Measurements from ENCODE around the gene SLITRK4. TPM values are rescaled to one million over a fixed set of nuclear protein-coding genes. Genes with fewer than 3 reads are reported as not detected.

The SLITRK4 gene, protein sequence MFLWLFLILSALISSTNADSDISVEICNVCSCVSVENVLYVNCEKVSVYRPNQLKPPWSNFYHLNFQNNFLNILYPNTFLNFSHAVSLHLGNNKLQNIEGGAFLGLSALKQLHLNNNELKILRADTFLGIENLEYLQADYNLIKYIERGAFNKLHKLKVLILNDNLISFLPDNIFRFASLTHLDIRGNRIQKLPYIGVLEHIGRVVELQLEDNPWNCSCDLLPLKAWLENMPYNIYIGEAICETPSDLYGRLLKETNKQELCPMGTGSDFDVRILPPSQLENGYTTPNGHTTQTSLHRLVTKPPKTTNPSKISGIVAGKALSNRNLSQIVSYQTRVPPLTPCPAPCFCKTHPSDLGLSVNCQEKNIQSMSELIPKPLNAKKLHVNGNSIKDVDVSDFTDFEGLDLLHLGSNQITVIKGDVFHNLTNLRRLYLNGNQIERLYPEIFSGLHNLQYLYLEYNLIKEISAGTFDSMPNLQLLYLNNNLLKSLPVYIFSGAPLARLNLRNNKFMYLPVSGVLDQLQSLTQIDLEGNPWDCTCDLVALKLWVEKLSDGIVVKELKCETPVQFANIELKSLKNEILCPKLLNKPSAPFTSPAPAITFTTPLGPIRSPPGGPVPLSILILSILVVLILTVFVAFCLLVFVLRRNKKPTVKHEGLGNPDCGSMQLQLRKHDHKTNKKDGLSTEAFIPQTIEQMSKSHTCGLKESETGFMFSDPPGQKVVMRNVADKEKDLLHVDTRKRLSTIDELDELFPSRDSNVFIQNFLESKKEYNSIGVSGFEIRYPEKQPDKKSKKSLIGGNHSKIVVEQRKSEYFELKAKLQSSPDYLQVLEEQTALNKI
- polyA plus RNA-seq (ENCODE audit: insufficient read length), result 5.2 TPM

DNA sequence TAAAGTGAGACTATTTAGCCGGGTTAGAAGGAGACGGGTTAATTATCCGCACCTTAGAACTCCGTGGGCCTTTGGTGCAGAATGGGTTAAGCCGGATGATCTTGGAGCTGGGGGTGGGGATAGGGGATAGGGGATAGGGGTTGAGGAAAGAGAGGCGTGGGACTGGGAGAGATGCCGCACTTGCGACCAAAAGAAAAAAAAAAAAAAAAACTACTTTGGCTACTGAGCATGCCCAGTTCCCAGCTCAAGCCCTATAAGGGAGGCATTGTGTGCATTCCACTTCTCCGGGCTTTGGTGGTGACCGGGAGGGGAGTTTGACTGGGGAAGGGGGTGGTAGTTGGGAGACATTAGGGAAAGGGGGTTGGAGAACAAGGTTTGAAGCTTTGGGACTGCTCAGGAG lies at the start of gene SLITRK4:
SLITRK4 (minus strand) TSS at position 187 of the 400 bp plus-strand sequence. CDS start 4,993 bp downstream, outside the sequence.
- DNase-seq (ENCODE audit: low read depth), result no peak

DNA sequence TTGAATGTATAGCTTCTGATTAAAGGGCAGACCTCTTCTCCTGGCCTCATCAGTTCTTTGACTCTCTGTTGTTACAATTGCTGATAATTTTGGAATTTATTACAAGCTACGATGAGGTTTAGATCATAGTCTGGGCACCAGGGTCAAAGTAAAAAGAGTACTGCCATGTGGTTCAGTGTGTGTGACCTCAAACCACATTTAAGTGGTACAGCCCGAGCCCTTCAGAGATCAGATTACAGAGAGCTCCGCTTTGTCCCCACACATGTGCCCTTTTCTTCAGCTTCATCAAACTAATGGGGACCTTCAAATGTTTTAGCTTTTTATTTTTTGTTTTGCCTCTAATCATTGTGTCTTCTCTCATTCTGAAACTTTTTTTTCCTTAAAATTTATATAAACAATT lies 47.6 kb upstream of the SLITRK4 start:
- DNase-seq (ENCODE audit: low read depth), result no peak

DNA sequence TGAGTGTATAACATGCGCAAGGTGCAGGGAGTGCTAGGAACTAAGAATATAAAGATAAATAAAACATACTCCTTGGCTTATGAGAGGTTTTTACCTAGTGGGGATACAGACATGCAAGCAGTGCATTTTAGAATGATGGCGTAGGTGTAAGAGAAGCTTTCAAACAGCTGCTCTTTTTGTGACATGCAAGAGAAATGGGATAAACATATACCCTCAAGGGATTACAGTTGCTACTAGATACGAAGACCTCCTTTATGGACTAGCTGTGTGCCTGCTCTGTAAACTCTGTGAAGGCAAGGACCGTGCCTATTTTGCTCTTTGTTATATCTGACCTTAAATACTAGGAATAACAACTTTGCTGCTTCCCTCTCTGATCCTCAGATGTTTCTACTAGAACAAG lies 39.0 kb upstream of the SLITRK4 start:
- no peak for DNase-seq (ENCODE audit: low read depth)

DNA sequence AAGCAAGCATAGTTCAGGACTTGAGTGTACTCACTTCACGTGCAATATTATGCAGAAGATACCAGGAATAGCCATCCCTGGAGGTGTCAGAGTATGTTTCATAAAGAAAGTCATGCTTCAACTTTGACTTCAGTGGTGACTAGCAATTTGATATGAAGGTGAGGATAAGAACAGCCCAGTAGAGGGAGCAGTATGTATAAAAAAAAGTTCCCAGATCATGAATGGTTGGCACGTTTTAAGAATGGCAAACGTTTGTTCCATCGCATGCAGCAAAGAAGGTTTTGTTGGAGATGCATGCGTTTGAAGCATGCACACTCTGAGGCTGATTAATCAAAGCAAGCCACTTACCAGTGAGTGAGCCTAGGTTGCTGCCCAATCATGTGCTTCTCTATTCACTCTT lies 33.5 kb upstream of the SLITRK4 start:
- no peak for DNase-seq (ENCODE audit: low read depth)

DNA sequence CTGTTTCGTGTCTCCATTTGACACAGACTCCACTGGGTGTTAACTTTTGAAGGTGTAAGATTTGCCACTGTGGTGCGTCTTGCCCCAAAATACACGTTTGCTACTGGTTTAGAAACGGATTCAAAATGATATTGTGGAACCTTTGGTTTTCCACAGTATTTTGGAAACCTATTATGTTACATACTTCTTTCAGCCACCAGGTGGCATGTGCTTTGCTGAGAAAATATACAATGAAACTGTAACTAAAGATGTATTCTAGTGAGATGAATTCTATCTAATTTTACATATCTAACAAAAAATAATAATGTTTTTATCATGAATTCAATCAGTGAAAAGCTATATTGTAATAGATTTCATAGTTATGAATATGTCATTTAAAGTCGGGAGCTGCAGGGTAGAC lies 28.4 kb upstream of the SLITRK4 start:
- no peak for DNase-seq (ENCODE audit: low read depth)

DNA sequence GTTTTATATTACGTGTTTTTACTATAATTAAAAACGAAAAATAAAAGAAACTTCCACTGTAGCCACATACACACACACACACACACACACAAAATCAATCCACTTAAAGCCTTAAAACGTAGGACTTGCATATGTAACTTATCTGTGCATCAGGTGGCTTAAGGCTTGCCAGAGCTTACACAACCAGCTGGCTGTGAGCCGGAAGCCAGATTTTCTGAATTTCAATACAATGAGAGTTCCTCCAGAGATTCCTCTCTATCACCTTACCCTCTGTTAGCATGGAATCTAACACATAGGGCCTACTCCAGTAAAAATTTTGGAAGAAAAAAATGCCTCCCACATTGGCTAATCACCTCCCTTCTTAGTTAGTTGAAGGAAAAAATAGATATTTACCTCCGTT lies 27.9 kb upstream of the SLITRK4 start:
- no peak for DNase-seq (ENCODE audit: low read depth)

DNA sequence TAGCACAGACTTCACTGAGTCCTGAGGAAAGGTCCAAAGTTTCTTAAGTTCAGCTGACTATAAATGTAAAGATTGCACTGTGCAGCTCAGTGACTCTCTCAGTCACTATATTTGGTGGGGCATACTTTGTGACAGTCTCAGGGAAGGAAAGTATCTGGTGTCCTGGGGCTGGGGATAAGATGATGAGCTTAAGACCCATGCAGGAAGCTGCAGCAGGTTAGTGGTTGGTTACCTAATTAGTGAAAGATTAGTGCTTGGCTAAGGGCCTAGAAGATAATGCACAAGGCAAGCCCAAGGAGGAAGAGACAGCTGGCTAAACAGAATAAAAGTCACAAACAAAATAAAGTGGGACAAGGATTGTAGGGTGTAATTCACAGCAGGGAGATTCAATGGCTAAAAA lies 25.4 kb upstream of the SLITRK4 start:
- no peak for DNase-seq (ENCODE audit: low read depth)

DNA sequence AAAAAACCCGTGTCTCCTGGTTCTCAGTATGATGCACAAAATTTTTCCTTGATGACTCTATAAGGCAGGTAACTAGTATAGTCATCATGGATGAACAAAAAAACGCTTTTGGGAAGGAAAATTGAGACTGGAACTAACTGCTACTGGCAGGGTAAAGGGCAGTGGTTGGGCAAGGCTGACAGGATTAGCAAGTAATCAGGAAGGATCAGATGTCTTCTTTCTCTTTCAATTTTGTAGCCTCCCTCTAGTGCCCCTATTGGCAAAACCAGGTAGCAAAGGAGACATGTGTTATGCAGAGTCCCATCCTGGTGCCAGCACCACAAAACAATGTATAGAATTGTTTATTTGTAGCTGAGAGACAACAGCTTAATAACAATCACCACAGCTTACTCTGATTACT lies 12.8 kb upstream of the SLITRK4 start:
- no peak for DNase-seq (ENCODE audit: low read depth)

DNA sequence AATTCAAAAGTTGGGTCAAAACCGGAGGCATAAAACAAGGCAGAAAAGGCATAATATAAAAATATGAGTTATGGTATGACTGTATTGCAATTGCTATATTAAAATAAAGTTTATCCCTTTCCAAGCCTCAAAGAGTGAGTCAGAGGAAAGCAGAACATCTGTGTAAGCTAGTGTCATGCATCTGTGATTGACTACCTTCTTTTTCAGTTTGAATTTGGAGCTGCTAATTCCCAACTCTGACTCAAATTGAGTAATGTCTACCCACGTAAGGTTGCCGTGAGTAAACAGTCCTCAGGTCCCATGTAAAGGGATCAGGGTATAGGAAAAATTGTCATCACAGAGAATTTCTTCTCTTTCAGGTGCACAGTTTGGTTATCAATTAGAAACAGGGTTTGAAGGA lies 6.5 kb upstream of the SLITRK4 start:
- no peak for DNase-seq (ENCODE audit: low read depth)

DNA sequence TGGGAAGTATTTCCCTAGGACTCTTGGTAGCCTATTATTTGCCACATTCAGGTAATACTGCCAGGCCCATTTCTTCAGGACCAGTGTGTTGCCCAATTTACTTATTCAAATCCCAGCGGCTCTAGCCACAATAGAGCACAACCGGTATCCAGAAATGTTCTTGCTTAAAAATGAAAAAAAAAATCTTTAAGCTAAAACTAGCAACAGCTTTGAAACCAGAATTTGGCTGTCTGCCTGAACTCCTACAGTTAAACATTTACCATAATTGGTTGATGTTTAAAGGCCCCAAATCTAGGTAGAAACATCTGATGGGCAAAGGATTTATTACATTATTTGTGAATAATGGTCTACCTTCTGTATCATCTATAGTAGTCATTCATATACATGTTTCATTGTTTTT lies 930 bp upstream of the SLITRK4 start:
- DNase-seq (ENCODE audit: low read depth), result no peak

DNA sequence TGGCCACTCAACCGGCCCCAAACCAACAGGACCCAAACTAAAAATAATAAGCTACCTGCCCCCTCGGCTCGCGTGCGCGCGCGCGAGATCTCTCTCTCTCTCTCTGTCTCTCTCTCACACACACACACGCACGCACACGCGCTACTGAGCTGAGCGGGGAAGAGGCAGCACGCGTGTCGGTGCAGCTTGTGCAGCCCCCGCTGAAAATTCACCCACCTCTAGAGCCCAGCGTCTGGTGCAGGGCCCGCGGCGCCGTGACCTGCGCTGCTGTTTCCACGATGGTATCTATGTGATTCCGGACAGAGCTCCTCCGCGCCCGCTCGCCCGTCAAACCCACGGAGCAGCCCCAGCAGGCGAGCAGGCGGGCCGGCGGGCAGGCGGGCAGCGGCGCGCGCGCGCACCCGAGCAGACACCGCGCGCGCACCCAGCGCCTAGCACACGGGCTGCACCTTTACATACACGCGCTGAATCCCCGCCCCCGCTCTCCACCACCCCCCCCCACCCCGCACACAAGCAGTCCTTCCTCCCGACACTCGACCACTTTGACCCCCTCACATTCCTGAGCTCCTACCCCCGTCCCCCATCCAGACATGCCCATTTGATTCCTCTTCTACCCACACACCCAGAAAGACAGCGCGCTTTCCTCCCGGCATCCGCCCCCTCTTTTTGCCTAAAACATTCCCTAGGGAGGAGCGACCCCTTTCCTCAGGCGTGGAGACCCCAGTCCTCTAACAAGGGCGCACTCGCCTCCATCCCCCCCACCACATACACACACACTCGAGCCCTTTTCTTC lies 1.0 kb downstream of the SLITRK4 start:
- no peak for DNase-seq (ENCODE audit: low read depth)

DNA sequence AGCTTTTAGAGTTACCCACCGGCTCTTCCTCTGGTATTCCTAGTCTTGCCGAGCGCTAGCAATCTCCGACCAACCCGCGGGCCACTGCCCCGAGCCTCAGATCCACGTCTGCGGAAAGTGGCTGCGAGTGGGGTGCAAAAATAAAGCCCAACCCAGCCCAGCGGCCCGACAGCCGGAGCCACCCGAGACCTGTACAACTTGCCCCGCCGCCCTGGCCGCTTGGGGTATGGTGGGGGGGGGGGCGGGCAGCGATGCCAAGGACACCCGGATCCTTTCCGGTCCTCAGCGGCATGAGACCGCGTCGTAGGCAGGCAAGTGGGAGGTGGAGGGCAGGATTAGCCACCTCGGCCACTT lies 1.6 kb downstream of the SLITRK4 start:
- DNase-seq (ENCODE audit: low read depth), result no peak

DNA sequence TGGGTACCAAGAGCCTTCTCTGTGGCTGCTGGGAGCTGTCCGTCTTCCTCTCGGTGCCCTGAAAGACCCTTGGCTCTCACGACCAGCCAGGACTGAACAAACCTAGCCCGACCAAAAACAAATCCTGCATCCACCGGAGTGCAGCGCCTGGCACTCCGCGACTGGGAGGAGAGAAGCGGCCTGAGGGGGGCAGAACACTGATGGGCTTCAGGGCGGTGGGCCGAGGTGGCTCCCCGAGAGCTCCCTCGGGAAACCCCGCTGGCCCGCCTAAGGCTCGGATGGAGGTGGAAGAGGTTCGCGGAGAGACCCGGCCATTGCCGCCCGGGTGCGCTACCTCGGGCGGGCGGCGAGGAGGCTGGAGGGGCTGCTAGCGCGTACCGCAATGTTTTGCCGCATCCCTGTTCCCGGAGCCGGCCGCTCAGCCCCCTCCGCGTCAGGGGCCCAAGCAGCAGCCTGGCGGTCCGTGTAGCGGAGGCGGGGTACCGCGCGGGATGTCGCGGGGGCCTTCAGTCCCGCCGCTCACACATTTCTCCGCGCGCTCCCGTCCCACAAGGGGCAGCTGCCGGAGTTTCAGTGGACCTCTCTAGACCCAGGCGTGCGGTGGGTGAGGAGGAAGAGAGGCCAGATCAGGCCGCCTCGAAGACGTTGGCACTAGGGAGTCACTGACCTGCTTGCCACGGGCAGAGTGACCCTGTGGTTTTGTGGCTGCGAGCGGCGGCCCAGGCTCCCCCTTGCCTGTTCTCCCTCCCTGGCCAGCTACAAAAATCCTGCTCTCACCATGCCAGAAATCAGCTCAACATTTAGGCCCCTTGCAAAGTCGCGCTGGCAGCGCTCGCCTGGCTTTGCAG lies 2.2 kb downstream of the SLITRK4 start:
- DNase-seq (ENCODE audit: low read depth), result no peak

DNA sequence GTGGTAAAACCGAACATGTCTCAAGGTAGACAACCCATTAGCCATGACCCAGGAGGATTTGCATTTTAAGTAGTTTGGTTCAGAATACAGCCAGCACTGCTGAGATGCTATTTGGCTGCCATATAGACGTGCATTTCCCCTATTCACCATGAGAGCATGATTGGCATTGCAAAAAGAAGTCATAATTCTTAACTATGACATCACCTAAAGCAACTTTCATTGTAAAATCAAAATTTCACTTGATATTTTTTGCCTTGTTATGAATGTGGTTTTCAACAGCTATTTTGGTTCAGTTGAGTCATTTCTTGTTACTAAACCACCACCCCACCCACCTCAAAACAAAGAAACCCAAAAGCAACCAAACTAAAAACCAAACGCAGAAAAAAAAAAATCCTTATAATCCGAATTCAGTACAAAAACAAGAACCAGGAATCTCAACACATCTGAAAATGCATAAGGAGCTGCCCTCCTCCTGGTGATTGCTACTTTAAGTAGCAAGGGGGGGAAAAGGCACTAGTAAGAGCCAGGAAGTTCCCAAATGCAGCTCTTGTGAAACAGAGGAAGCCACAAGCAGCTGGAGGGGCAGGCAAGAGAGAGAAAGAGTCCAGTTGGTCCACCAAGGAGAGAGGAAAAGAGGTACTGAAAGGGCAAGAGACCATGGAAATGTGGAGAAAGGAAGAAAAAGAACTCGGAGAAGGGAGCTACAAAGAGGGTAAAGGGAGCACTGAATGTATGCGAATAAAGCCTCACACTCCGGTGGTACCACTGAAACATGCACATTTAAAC lies 3.1 kb downstream of the SLITRK4 start:
- DNase-seq (ENCODE audit: low read depth), result no peak

DNA sequence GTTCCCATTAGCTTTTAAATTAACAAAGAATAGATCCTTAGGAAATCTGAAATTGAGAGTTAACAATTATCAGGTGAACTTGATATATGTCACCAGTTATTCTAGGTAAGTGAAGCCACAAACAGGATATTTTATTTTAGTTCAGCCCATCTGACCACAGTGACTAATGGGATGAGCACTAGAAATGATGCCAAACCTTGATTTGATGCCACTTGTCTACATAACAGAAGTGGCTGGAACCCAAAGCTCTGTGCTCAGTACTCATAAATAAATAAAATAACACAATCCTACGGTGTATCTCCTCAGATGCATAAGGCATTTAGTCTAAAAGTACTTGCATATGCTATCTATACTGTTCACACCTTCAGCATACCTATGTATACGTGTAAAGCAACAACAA lies 12.2 kb downstream of the SLITRK4 start:
- no peak for DNase-seq (ENCODE audit: low read depth)

DNA sequence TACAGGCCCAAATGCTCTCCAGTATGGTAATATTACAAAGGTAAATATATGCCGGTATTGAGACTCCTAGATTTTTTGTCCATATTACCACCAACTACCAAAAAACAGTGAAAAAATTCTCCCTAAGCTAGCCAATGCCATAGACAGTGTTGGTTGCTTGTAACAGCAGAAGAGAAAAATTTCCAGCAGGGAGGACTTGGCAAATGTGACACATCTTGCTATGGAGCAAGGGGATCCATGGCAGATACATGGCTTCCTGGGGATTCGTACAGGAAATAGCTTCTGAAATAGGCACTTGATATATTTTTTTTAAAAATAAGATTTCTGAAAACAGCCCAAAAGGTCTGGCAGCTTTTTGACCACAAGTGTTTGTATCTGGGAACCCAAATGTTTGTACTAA lies 14.6 kb downstream of the SLITRK4 start:
- no peak for DNase-seq (ENCODE audit: low read depth)

DNA sequence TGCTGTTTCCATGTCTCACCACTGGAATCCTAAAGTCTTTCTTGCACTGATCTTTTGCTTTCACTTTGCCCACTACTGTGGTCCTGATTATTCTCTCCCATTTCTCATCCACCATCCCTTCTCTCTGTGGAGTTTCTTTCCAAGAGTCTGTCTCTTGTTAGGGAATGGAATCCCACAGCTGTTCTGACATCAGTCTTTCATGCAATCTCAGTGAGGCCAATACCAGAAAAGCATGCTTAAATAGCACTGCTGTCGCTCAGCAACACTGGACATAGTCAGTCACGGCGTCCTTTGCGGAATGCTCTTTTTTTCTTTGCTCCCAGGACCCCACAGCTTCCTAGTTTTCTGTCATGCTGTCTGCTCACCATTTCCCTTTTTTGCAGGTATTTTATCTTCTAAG lies 20.1 kb downstream of the SLITRK4 start:
- no peak for DNase-seq (ENCODE audit: low read depth)

DNA sequence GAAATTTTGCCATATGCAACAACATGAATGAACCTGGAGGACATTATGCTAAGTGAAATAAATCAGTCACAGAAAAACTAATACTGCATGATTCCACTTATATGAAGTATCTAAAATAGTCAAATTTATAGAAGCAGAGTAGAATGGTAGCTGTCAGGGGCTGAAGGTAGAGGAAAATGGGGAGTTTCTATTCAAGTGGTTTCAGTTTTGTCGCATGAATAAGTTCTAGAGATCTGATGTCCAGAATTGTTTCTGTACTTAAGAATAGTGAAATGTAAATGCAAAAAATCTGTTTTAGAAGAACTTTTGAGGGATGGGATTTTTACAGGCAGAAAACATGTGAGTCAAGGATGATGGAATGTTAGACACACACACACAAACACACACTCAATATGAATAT lies 34.1 kb downstream of the SLITRK4 start:
- no peak for DNase-seq (ENCODE audit: low read depth)

DNA sequence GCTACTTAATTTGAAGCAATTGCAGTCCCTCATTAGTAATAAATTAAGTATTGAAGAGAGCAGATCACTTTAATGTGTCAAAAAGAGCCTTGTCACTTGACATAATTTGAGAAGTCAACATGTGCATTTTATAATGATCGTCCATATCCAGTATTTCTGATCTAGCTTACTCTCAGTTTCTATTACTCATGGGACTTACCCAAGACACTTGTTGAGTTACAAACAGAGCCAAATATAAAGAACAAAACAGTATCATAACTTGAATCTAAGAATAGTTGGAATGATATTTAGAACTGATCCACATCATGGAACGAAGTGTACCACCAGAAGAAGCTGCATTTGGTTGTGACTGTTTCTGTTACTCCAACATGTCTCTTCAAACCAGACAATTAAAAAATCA lies 54.7 kb downstream of the SLITRK4 start:
- no peak for DNase-seq (ENCODE audit: low read depth)

DNA sequence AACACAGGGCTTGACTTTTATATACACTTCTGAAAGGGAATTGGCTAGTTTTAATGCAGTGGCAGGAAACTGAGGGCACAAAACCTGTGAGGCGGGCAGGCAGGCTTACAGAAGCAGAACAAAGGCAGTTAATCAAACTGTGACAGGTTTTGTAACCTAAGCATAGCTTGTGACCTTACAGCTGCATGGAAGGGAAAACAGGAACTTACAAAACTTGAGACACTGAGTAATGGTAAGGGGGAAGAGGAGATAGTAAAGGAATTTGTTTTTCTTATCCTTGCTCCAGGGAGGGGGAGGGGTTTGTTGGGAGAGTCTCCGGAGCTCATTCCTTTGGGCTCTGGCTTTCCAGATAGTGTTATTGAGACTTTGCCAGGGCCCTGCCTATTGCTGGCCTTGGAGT lies 55.6 kb downstream of the SLITRK4 start:
- no peak for DNase-seq (ENCODE audit: low read depth)
